ENCODE data around the gene ZCWPW1. TPM values are rescaled to one million over a fixed set of nuclear protein-coding genes. Genes with fewer than 3 reads are reported as not detected.
A peak's percentile ranks its signal among the peaks of the same experiment; 100 is the strongest.
"Not testable (repeated sequence)": the region's sequence is repeated elsewhere in the genome, so short reads cannot be mapped to it uniquely, and the experiment has no call there.

The ZCWPW1 gene
- total and polyA plus RNA-seq, 2 experiments from 2014 or later = 7.9 to 13.0 TPM

GRCh38 chr7:100380196-100380595 lies 48.3 kb downstream of the ZCWPW1 start:
- no peaks in the 10 kb centered on the region for H3K4me1 ChIP-seq (ENCODE audit: low read depth)
- no peaks in the 10 kb centered on the region for H3K36me3 ChIP-seq
- no peak overlapping the region for H3K4me3 ChIP-seq
- no peaks in the 10 kb centered on the region for H3K9me3 ChIP-seq (ENCODE audit: low read depth)
- no peak for DNase-seq (ENCODE audit: low read depth in 1 of 2, low spot score in 1 of 2)
- no peaks in the 10 kb centered on the region for H3K27me3 ChIP-seq
- TF ChIP-seq CTCF (IDR thresholded peaks at IDR 0.05; ENCODE audit: low read depth, low read length) = no peak
- no peak overlapping the region for H3K27ac ChIP-seq

GRCh38 chr7:100378114-100378755 lies 50.3 kb downstream of the ZCWPW1 start:
- TF ChIP-seq CTCF (IDR thresholded peaks at IDR 0.05; ENCODE audit: low read depth, low read length) = no peak
- H3K9me3 ChIP-seq (ENCODE audit: low read depth) = no peaks in the 10 kb centered on the region
- H3K4me3 ChIP-seq = no peak overlapping the region
- H3K27me3 ChIP-seq = no peaks in the 10 kb centered on the region
- no peak for DNase-seq (ENCODE audit: low read depth in 1 of 2, low spot score in 1 of 2)
- no peaks in the 10 kb centered on the region for H3K4me1 ChIP-seq (ENCODE audit: low read depth)
- H3K27ac ChIP-seq = no peak overlapping the region
- no peaks in the 10 kb centered on the region for H3K36me3 ChIP-seq

GRCh38 chr7:100376066-100376465 lies 52.4 kb downstream of the ZCWPW1 start:
- Histone ChIP-seq H3K27ac (no peak overlapping the region), H3K36me3 (no peaks in the 10 kb centered on the region), H3K27me3 (no peaks in the 10 kb centered on the region), H3K4me1 (ENCODE audit: low read depth) (no peaks in the 10 kb centered on the region), H3K9me3 (ENCODE audit: low read depth) (no peaks in the 10 kb centered on the region), H3K4me3 (no peak overlapping the region)
- no peak for TF ChIP-seq CTCF (IDR thresholded peaks at IDR 0.05; ENCODE audit: low read depth, low read length)
- no peak for DNase-seq (ENCODE audit: low read depth in 1 of 2, low spot score in 1 of 2)

- TF ChIP-seq CTCF (IDR thresholded peaks at IDR 0.05; ENCODE audit: low read depth, low read length) = no peak
- H3K9me3 ChIP-seq (ENCODE audit: low read depth) = no peaks in the 10 kb centered on the region
- no peak for DNase-seq (ENCODE audit: low read depth in 1 of 2, low spot score in 1 of 2)
- H3K27me3 ChIP-seq = no peaks in the 10 kb centered on the region
- no peak overlapping the region for H3K27ac ChIP-seq
- no peaks in the 10 kb centered on the region for H3K4me1 ChIP-seq (ENCODE audit: low read depth)
- H3K4me3 ChIP-seq = no peak overlapping the region
- H3K36me3 ChIP-seq = no peaks in the 10 kb centered on the region
Observed at GRCh38 chr7:100374601-100375000, 53.9 kb downstream of the ZCWPW1 start.

GRCh38 chr7:100373870-100374598 lies 54.5 kb downstream of the ZCWPW1 start:
- not testable (repeated sequence) for H3K27me3 ChIP-seq; H3K36me3 ChIP-seq; H3K27ac ChIP-seq; H3K4me3 ChIP-seq; DNase-seq (ENCODE audit: low read depth in 1 of 2, low spot score in 1 of 2); H3K4me1 ChIP-seq (ENCODE audit: low read depth); H3K9me3 ChIP-seq (ENCODE audit: low read depth)

GRCh38 chr7:100373261-100373831 lies 55.2 kb downstream of the ZCWPW1 start, which contains the start of gene PILRA:
PILRA (plus strand) TSS chr7:100373487; CDS start chr7:100373657, 170 bp downstream.
- no peaks in the 10 kb centered on the region for H3K4me1 ChIP-seq (ENCODE audit: low read depth)
- DNase-seq (ENCODE audit: low read depth in 1 of 2, low spot score in 1 of 2) = peak in 1 of 2 donors; percentile 35
- no peak within 1 kb of the TSS for H3K4me3 ChIP-seq
- no peaks in the 10 kb centered on the region for H3K36me3 ChIP-seq
- no peaks in the 10 kb centered on the region for H3K27me3 ChIP-seq
- no peak for TF ChIP-seq CTCF (IDR thresholded peaks at IDR 0.05; ENCODE audit: low read depth, low read length)
- no peaks in the 10 kb centered on the region for H3K9me3 ChIP-seq (ENCODE audit: low read depth)
- H3K27ac ChIP-seq = peak within 1 kb of the TSS; percentile 28
